GM19351 (cell line): Measurements from ENCODE around the gene CADPS2.
"Not testable (repeated sequence)": the region's sequence is repeated elsewhere in the genome, so short reads cannot be mapped to it uniquely, and the experiment has no call there.

ENCODE experiments used
- ATAC-seq: cut with Tn5 transposase; IDR thresholded peaks from one replicate; pipeline ENCODE4 v1.9.1; 2021; ENCODE audit warnings: mild to moderate bottlenecking, moderate library complexity; ENCODE audit not compliant: unreplicated experiment

The CADPS2 gene

DNA sequence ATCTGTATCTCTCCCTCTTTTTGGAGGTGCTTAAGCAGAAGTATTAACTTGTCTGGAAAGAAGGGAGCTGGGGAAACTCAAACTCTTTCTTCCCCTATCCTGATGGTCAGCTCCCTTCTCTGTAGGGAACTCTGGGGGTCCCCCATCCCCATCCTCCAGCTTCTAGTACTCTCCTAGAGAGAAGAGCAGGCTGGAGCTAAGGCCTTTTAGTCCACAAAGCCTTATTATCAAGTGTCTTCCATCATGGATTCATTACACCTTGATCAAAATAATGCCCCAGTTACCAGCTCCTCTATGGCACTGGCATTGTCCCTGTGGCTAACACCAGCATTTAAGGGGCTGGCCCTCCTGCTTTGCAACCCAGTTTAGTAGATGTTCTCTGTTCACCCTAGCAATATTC lies 35.7 kb downstream of the CADPS2 start:
- ATAC-seq, result no peak

DNA sequence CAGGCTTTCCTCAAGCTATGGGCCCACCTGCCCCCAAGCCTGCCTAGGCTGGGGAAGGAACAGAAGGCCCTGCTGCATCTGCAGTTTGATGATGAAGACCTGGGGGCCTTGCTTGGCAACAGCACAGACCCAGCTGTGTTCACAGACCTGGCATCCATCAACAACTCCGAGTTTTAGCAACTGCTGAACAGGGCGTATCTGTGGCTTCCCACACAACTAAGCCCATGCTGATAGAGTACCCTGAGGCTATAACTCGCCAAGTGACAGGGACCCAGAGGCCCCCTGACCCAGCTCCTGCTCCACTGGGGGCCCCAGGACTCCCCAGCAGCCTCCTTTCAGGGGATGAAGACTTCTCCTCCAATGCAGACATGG lies 36.3 kb downstream of the CADPS2 start:
- ATAC-seq, result no peak

GRCh38 chr7:122849322-122849956 lies 36.8 kb downstream of the CADPS2 start:
- no peak for ATAC-seq

DNA sequence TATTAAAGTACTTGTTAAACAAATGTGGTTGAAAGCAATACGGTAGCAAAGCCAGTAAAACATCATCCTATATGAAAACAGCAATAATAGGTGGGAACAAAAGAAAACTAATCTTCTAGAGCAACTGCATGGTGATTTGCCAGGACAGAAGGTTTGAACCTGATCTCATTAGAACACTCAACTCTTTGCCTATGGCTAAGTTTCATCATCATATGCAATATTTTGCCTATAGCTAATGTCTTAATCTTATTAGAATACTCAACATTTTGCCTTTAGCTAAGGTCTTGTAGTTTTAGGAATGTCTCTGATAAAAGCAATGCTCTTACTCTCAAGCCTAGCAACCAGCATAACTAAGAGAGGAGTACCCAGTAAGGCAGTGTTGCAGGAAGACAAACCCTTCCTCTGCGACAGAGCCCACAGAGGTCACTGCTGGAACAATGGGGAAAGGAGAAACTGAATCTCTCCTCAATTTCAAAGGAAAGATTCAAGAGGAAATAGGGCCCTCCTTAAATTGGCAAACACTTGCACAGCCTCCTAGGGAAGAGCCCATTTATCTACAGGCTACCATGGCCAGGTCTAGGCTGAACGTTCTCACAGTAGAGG lies 38.3 kb downstream of the CADPS2 start:
- ATAC-seq, result no peak

DNA sequence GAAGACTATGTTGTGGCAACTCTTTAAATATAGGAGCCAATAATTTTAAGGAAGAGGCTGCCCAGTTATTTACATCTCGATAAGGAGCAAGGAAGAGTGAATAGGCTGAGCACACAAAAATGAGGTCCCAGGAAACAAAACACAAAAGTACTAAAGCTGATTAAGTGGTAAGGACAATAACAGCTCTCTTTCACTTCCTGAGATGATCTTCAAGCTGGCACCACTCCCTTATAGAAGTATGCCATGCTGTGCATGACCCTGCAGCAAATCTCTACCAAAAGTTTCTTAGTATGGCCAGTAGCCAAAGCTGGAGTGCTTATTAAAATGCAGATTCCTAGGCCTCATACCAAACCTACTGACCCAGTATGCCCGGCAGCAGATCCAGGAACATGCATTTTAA lies 39.7 kb downstream of the CADPS2 start:
- no peak for ATAC-seq

DNA sequence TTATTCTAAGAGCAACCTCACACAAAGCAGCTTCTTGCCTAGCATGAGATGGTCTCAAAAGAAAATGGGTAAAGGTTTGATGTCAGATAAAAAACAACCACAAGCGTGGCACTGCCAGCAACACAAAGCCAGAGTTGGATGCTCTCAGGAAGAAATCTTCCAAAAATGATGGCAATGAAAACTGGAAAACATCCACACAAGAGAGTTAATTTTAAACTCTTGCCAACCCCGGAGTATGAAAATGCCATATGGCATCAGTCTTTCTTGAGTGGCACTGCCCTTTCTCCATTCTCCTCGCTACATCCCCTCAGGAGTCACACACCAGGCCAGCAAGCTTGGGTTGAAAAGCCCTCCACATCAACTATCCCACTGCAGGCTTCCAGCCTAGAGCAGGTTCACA lies 41.0 kb downstream of the CADPS2 start:
- no peak for ATAC-seq

GRCh38 chr7:122844191-122844988 lies 41.9 kb downstream of the CADPS2 start:
- ATAC-seq, result no peak

DNA sequence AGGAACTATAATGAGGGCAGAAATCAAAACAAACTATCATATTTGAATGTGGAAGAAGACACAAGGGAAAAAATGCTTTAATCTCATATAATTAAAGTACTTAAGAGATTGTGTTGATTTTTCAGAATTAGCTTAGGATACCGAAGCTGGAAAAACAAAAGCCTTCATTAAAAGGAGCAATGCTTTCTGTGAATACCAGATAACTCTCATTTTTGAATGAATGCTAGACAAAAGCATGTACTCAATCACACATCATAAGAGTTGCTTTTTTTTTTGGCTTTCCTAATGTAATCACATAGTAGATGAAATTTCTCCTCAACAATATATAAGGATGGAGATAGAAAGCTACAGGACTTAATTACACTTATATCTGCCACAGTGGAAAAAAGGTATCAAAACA lies 43.3 kb downstream of the CADPS2 start:
- ATAC-seq, result no peak

DNA sequence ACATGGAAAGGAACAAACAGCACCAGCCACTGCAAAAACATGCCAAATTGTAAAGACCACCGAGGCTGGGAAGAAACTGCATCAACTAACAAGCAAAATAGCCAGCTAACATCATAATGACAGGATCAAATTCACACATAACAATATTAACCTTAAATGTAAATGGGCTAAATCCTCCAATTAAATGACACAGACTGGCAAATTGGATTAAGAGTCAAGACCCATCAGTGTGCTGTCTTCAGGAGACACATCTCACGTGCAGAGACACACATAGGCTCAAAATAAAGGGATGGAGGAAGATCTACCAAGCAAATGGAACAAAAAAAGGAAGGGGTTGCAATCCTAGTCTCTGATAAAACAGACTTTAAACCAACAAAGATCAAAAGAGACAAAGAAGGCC lies 50.0 kb downstream of the CADPS2 start:
- not testable (repeated sequence) for ATAC-seq

GRCh38 chr7:122834571-122834942 lies 51.7 kb downstream of the CADPS2 start:
- ATAC-seq, result not testable (repeated sequence)

GRCh38 chr7:122833888-122834570 lies 52.2 kb downstream of the CADPS2 start:
- no peak for ATAC-seq

DNA sequence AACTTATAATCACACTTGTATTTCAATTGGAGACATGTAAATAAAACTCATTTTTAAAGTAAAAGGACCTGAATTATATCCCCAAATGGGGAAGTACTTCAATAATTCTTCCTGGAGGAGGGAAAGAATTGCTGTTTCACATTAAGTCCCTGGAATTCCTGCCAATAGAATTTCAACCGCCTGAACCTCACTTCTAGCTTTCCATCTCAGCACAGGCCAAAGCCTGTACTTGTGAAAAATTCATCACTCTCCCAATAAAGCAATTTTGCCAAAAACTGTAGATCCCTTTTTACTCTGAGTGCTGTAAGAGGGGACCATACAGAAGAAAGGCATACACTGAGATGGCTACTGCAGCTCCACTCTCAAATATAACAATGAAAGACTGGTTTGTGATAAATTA lies 54.8 kb downstream of the CADPS2 start:
- ATAC-seq, result no peak

DNA sequence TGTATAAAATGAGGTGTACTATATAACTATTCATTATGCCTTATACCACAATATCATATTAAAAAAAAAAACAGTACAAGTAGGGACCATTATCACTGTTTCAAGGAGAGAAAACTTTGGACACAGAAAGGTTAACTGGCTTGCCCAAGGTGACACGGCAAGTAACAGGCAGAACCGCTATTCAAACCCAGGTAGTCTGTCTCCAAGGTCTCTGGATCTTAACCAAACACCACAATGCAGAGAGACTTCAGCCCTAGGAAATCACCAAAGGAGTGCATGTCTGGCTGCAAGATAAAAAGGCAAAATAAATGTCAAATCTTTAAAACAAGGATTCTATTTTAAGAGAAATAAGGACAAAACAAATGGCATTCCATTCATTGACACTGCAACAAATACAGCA lies 56.3 kb downstream of the CADPS2 start:
- no peak for ATAC-seq

- ATAC-seq, result no peak
These were observed 58.5 kb downstream of the CADPS2 start for GRCh38 chr7:122827763-122828162.

GRCh38 chr7:122813845-122814244 lies 72.4 kb downstream of the CADPS2 start:
- ATAC-seq, result no peak

DNA sequence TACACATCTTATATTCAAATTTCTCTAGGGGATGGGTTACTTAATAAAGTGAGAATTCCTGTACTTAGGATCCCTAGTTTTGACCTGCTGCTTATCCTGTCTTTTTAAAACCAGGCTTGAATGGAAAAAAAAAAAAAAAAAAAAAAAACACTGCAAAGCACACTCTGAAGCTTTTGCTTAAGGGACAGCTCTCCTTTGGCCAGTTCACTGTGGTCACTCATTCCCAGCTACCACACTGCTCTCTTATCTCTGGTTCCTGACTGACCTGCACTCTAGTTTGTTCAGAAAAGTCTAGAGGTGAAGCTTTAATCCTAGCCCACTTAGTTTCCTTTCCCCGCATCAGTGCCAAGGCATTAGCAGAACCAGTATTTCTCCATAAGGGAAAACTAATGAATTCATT lies 82.4 kb downstream of the CADPS2 start:
- ATAC-seq, result no peak

- peak; percentile 67 for ATAC-seq
These were observed 82.9 kb downstream of the CADPS2 start for GRCh38 chr7:122803323-122803722.

DNA sequence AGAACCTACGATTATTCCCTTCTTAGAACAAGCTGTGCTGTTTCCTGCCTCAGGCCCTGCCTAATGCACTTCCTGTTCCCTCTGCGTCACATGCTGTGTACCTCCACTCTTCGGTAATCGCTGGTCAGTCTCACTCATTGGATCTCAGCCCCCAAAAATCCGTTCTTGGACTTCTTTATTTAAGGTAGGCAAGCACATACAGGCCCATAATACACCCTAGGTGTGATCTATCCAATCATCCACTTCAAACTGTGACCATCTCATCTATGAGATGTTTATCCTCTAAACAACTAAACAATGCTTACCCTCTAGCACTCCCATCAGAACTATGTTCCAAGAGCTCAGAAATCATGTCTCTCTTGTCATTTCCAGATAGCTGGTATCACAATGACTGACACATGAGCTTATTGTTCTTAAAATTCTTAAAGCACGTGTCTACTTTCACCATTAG lies 83.9 kb downstream of the CADPS2 start:
- ATAC-seq, result no peak

- ATAC-seq, result no peak
These were observed 94.2 kb downstream of the CADPS2 start for GRCh38 chr7:122791959-122792545.

DNA sequence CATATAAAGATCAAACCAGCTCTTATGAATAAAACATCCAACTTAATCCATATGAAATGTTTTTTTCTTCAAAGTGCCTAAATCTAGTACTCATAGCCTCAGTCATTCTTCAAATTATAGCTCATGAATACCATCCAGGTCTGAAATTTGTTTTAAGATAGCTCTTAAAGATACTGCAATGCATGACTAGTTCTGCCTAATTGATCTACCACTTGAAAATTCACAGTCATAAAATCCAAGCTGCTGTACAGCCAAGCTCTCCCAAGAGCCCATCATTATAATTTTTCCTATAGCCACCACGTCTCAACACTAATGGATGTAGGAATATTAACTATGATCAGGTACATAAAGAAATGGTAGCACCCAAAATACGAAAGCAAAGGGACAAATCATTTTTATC lies 95.7 kb downstream of the CADPS2 start:
- ATAC-seq, result no peak

DNA sequence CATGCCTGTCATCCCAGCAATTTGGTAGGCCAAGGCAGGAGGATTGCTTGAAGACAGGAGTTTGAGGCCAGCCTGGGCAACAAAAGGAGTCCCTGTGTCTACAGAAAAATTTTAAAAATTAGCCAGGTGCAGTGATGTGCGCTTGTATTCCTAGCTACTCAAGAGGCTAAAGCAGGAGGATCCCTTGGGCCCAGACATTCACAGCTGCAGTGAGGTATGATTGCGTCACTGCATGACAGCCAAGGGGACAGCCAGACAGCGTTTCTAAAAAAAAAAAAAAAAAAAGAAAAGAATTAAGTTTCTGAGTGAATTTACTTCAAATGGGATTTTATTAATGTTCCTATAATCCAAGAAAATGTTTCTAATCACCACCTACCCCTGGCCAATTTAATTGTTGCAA lies 96.1 kb downstream of the CADPS2 start:
- ATAC-seq, result no peak
